Stimulated activated naive CD8-positive, alpha-beta T cell treated with anti-CD3 and anti-CD28 coated beads, Interleukin-15, Interleukin-2, amounts not matched to agents 100 ng/mL and 50 ng/mL, for 24 hours (primary cell): ENCODE results near the gene AGGF1.

Experiments
- H3K27ac Mint-ChIP-seq: one replicate; pipeline ENCODE4 v1.8.0; 2021; ENCODE audit warnings: mild to moderate bottlenecking, mixed read lengths
- H3K27me3 Mint-ChIP-seq: one replicate; pipeline ENCODE4 v1.8.0; 2021; ENCODE audit warnings: mixed read lengths
- H3K36me3 Mint-ChIP-seq: one replicate; pipeline ENCODE4 v1.8.0; 2021; ENCODE audit warnings: low read depth, mixed read lengths
- H3K4me1 Mint-ChIP-seq: one replicate; pipeline ENCODE4 v1.8.0; 2021; ENCODE audit warnings: low read depth, mixed read lengths
- H3K4me3 Mint-ChIP-seq: one replicate; pipeline ENCODE4 v1.8.0; 2021; ENCODE audit warnings: mild to moderate bottlenecking, mixed read lengths
- H3K9me3 Mint-ChIP-seq: one replicate; pipeline ENCODE4 v1.8.0; 2021; ENCODE audit warnings: mixed read lengths

Gene AGGF1

DNA sequence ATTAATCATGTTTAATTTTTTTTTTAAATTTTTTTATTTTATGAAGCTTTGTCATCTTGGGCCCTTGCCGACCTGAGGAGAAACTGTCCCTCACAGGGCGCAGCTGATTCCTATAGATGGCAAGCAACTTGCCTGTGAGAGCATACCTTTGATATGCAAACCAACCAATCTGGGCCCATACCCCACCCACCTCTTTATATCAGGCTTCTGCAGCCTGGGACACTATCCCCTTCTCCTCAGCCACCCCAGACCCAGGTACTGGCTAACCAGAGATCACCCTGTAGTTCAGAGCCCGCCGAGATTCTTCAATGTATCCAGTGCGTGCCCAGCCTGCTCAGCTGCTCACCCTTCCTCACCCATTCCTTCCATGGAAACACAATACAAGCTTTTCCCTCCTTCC is 18.7 kb upstream of the AGGF1 start:
- Mint-ChIP-seq H3K27me3 (peaks cover 7% of the 10 kb centered on the region), H3K27ac (no peak overlapping the region), H3K36me3 (no peaks in the 10 kb centered on the region), H3K4me3 (no peak overlapping the region), H3K4me1 (no peaks in the 10 kb centered on the region), H3K9me3 (no peaks in the 10 kb centered on the region)

DNA sequence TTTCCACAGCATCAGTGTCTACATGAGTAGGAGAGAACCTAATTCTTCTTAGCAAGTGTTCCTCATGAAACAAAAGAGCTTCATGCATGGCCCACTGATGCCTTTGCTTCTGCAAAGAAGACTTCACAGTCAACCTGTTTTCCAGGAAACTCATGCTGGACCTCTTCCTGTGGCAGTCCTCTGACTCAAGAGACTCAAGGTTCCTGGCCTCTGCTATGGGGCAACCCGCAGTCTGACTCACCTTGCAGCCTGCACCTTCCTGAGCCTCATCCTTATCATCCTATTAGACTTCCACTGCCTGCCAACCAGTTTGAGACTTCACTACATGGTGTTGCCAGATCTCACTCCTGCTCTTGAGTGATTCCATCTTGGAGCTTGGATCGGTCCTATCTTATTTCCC is 17.6 kb upstream of the AGGF1 start:
- Mint-ChIP-seq H3K27ac (no peak overlapping the region), H3K4me1 (no peaks in the 10 kb centered on the region), H3K9me3 (no peaks in the 10 kb centered on the region), H3K36me3 (no peaks in the 10 kb centered on the region), H3K4me3 (no peak overlapping the region), H3K27me3 (peaks cover 10% of the 10 kb centered on the region)

- Mint-ChIP-seq H3K27ac (no peak overlapping the region), H3K4me3 (no peak overlapping the region), H3K9me3 (no peaks in the 10 kb centered on the region), H3K36me3 (no peaks in the 10 kb centered on the region), H3K4me1 (no peaks in the 10 kb centered on the region), H3K27me3 (peaks cover 18% of the 10 kb centered on the region)
Observed at GRCh38 chr5:77015938-77016569, 14.2 kb upstream of the AGGF1 start.

DNA sequence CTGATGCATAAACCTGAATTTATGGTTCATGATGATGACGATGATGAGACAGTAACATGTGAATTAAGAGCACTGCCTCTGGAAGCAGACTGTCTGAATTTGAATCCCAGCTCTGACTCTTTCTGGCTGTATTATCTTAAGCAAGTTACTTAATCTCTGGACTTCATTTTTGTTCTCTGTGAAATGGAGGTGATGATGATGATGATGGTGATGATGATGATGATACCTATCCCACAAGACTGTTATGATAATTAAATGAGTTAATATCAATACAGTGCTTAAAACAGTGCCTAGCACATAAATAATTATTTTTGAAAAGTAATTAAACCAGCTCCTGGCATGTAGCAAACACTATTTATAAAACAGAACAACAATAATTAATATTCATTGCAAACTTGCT is 13.2 kb upstream of the AGGF1 start:
- Mint-ChIP-seq H3K36me3 (no peaks in the 10 kb centered on the region), H3K27me3 (peaks cover 23% of the 10 kb centered on the region), H3K4me3 (no peak overlapping the region), H3K4me1 (no peaks in the 10 kb centered on the region), H3K27ac (no peak overlapping the region), H3K9me3 (no peaks in the 10 kb centered on the region)

DNA sequence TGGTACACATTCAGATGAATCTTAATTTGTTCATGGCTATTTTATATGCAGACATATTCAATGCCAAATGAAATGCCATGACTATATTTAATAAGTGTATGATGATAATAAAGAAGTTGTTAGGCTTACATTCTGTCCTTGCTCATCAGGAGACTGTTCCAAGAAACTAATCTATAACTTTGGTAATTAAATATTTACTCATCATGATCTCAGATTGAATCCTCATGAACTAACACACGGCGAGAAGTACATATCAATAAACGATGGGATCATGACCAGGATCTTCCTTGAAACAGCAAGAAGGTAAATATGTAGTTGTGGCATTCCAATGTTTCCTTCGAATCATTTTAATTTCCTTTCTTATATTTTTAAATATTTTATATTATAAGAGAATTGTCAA is 12.5 kb upstream of the AGGF1 start:
- no peak overlapping the region for H3K27ac Mint-ChIP-seq
- H3K9me3 Mint-ChIP-seq = no peaks in the 10 kb centered on the region
- no peaks in the 10 kb centered on the region for H3K4me1 Mint-ChIP-seq
- peaks cover 29% of the 10 kb centered on the region for H3K27me3 Mint-ChIP-seq
- no peaks in the 10 kb centered on the region for H3K36me3 Mint-ChIP-seq
- no peak overlapping the region for H3K4me3 Mint-ChIP-seq

DNA sequence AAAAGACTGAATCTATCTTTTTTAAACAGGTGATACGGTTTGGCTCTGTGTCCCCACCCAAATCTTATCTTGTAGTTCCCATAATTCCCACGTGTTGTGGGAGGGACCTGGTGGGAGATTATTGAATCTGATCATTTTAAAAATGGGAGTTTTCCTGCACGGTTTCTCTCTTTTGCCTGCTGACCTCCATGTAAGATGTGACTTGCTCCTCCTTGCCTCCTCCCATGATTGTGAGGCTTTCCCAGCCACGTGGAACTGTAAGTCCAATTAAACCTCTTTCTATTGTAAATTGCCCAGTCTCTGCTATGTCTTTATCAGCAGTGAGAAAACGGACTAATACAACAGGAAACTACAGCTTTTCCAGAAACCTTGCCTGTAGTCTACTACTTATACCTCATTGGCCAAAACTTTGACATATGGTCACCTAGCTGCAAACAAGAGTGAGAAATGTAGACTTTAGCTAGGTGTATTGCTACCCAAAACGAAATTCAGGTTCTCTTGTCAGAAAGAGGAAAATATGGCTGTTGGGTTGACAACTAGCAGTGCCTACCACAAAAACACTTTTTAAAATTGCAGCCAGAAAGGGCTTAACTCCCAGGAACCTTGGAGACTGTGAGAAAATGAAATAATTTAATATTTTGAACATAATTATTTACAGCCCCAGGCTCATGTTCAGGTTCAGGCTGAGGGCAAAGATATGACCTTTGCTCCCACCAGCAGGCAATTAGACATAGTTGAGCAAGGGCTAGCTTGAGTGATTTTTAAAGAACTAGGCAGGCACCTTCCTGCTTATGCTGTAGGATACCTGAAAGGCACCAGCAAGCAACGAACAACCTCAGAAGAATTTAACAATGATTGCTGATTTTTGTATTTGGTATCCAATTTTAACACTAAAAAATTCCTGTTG is 7.4 kb upstream of the AGGF1 start:
- Mint-ChIP-seq H3K27ac (no peak overlapping the region), H3K27me3 (peaks cover 26% of the 10 kb centered on the region), H3K9me3 (no peaks in the 10 kb centered on the region), H3K4me1 (no peaks in the 10 kb centered on the region), H3K36me3 (no peaks in the 10 kb centered on the region), H3K4me3 (no peak overlapping the region)

DNA sequence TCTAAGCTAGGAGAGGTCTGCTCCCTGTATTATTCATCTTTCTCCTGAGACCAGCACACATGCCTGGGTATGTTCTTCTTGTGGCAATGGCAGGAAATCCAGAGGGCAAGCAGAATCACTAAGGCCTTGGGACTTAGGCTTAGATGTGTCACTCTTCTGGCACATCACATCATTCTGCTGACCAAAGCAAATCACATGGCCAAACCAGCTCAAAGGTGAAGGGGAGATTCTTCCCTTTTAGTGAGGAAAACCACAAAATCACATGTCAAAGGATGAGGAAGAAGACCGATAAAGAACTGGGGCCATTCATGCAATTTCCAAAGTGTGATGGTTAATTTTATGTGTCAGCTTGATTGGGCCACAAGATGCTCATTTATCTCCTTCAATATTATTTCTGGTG is 5.7 kb upstream of the AGGF1 start:
- peaks cover 13% of the 10 kb centered on the region for H3K9me3 Mint-ChIP-seq
- H3K4me3 Mint-ChIP-seq = no peak overlapping the region
- H3K27me3 Mint-ChIP-seq = peaks cover 16% of the 10 kb centered on the region
- H3K4me1 Mint-ChIP-seq = no peaks in the 10 kb centered on the region
- no peak overlapping the region for H3K27ac Mint-ChIP-seq
- peaks cover 14% of the 10 kb centered on the region for H3K36me3 Mint-ChIP-seq

DNA sequence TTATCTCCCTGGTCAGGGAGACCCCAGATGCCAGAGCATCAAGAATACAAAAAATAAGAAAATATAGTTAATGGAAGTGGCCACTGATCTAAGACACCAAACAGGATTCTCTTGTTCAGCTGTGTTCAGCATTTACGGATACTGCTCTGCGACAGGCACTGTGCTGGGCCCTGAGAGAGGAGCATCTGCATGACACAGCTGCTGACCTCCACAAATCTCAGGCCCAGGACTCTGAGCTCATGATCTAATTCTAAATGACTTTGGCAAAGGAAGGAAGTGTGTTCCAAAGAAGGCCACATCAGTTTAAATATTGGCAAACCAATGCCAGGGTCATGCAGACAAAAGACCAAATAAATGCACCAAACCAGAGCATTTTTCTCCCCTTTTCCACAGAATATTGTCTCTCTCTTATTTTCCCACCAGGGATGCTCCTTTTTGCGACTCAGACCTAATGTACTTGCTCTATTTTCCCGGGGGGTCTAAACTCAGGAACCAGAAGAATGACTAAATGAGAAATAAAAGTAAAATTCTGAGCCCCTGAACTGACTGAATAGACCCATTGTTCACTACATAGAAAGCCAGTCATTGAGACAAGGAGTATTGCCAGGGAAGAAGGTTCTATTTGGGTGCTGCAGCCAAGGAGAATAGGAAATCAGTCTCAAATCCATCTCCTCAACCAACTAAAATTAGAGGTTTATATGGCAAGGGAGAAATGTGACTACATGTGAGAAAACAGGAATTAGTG is 1.4 kb upstream of the AGGF1 start:
- Mint-ChIP-seq H3K9me3 (peaks cover 16% of the 10 kb centered on the region), H3K27ac (peak overlapping the region; percentile 49), H3K36me3 (peaks cover 23% of the 10 kb centered on the region), H3K4me3 (no peak overlapping the region), H3K27me3 (no peaks in the 10 kb centered on the region), H3K4me1 (peaks cover 34% of the 10 kb centered on the region)

DNA sequence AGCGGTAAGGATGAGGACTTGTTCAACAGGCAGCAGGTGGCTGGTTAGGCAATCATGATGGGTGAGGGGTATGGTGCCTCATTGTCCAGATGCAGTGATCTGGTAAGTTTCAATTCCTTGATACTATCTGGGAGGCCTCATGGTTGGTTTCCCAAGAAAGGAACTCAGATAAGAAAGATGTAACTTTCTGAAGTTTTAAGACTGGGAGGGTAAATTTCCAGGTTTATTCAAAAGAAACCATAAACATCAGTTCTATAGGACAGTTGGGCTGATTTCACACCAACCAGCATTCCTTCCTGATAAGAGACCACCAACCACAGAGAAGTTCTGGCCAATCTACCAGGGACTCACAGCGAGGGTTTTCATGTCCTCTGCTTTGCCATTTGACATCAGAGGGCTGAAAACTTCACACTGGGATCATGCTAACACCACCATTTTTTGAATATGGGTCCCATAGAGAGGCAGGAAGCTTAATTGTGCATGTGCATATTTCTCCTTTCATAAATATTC is 773 bp upstream of the AGGF1 start:
- Mint-ChIP-seq H3K27me3 (no peaks in the 10 kb centered on the region), H3K36me3 (peaks cover 24% of the 10 kb centered on the region), H3K9me3 (peaks cover 16% of the 10 kb centered on the region), H3K4me1 (peaks cover 35% of the 10 kb centered on the region), H3K27ac (peak overlapping the region; percentile 92), H3K4me3 (peak overlapping the region; percentile 94)

DNA sequence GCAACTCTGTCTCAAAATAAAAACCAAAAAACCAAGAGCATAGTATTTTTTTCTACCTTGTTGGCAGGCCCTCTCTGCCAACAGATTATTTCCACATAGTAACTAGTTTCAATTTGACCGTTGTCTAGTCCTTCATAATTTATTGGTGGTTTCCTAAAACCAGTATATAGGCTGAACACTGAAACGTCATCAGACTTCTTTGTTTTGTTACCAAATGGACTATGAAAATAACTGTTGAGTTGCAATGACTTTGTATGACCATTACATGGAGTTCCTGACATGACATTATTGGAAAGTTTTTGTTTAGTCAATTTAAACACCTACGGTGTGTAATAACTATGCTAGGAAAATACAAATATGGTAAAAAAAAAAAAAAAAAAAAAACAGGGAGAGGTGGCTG is 1.7 kb downstream of the AGGF1 start:
- Mint-ChIP-seq H3K27me3 (no peaks in the 10 kb centered on the region), H3K36me3 (peaks cover 48% of the 10 kb centered on the region), H3K27ac (peak overlapping the region; percentile 92), H3K4me3 (peak overlapping the region; percentile 94), H3K4me1 (peaks cover 39% of the 10 kb centered on the region), H3K9me3 (peaks cover 16% of the 10 kb centered on the region)

- H3K9me3 Mint-ChIP-seq = peaks cover 16% of the 10 kb centered on the region
- peaks cover 49% of the 10 kb centered on the region for H3K36me3 Mint-ChIP-seq
- H3K27me3 Mint-ChIP-seq = no peaks in the 10 kb centered on the region
- no peak overlapping the region for H3K27ac Mint-ChIP-seq
- H3K4me3 Mint-ChIP-seq = no peak overlapping the region
- peaks cover 39% of the 10 kb centered on the region for H3K4me1 Mint-ChIP-seq
Observed at GRCh38 chr5:77032635-77033034, 2.4 kb downstream of the AGGF1 start.

DNA sequence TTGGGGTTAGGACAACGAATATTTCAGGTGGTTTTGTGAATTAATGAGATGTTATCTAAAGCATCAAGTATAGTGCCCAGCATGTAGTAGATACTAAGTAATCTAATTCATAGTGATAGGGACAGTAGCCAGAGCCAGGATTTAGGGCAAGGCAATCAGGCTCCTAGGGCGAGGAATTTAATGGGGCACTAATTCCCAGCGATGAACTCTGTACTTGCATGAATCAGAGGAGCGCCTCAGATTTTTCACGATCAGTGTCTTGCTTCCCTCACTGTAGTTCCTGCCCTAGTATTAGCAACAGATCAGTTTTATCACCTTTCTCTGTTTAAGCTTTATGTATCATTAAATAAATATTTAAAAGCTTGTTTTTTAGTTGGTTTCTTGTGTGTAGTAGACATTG is 3.1 kb downstream of the AGGF1 start:
- no peak overlapping the region for H3K27ac Mint-ChIP-seq
- H3K36me3 Mint-ChIP-seq = peaks cover 49% of the 10 kb centered on the region
- H3K4me1 Mint-ChIP-seq = peaks cover 39% of the 10 kb centered on the region
- peaks cover 13% of the 10 kb centered on the region for H3K9me3 Mint-ChIP-seq
- H3K4me3 Mint-ChIP-seq = no peak overlapping the region
- H3K27me3 Mint-ChIP-seq = no peaks in the 10 kb centered on the region

GRCh38 chr5:77035950-77036349 is 5.7 kb downstream of the AGGF1 start:
- Mint-ChIP-seq H3K4me3 (no peak overlapping the region), H3K36me3 (peaks cover 52% of the 10 kb centered on the region), H3K27ac (no peak overlapping the region), H3K27me3 (no peaks in the 10 kb centered on the region), H3K4me1 (peaks cover 31% of the 10 kb centered on the region), H3K9me3 (no peaks in the 10 kb centered on the region)

DNA sequence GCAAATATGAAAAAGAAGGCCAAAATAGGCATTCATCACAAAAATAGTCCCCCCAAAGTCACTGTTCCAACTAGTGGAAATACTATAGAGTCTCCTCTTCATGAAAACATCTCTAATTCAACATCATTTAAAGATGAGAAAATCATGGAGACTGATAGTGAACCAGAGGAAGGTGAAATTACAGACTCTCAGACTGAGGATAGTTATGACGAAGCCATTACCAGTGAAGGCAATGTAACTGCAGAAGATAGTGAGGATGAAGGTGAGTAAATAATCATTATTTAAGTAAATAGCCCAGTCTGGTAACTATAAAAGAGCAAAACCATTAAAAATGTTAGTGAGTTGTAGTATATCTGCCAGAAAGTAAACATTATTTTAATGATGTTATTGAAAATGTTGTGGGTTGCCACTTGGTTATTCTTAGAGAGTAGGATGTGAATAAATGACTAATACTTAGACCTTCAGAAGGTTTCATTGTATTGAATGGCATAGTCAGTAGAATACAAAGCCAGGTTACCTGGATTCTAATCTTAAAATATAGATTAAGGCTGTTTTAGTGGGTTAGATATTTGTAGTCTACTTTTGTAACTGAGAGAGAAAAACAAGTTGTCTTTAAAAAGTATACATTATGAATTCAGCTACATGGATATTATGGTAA is 16.3 kb downstream of the AGGF1 start:
- Mint-ChIP-seq H3K27ac (no peak overlapping the region), H3K4me3 (no peak overlapping the region), H3K4me1 (peaks cover 10% of the 10 kb centered on the region), H3K9me3 (no peaks in the 10 kb centered on the region), H3K27me3 (no peaks in the 10 kb centered on the region), H3K36me3 (peaks cover 58% of the 10 kb centered on the region)
